Natural killer cell (primary cell): Measurements from ENCODE around the gene CATSPERB. TPM values are rescaled to one million over a fixed set of nuclear protein-coding genes. Genes with fewer than 3 reads are reported as not detected.
"Not testable (repeated sequence)": the region's sequence is repeated elsewhere in the genome, so short reads cannot be mapped to it uniquely, and the experiment has no call there.

ENCODE experiments used
- ATAC-seq, 3 donors: fragments of 150-1000 bp in 2 of 3; fragments of 200-7000 bp in 1 of 3; cut with Tn5 transposase; 1 replicate in 1 of 3; 2 replicates in 2 of 3; pipeline ENCODE4 v1.10.0; 2021; ENCODE audit warnings: mild to moderate bottlenecking in 2 of 3, moderate library complexity in 2 of 3
- DNase-seq, 2 donors: peaks; one replicate each; pipeline versions ENCODE4 v3.0.0 to v3.0.0-alpha.2; 2013 to 2021; ENCODE audit warnings: mixed read lengths in 1 of 2
- H3K27ac ChIP-seq: one replicate; pipeline ENCODE4 v1.5.1; 2013; ENCODE audit warnings: mild to moderate bottlenecking, low read length
- H3K27me3 ChIP-seq: one replicate; pipeline ENCODE4 v1.6.1; 2013; ENCODE audit warnings: low read length; ENCODE audit not compliant: control insufficient read depth, insufficient read depth
- H3K36me3 ChIP-seq: one replicate; pipeline ENCODE4 v1.6.1; 2013; ENCODE audit warnings: low read length; ENCODE audit not compliant: control insufficient read depth, insufficient read depth
- H3K4me1 ChIP-seq: one replicate; pipeline ENCODE4 v1.6.1; 2013; ENCODE audit warnings: low read length; ENCODE audit not compliant: control insufficient read depth, insufficient read depth
- H3K4me3 ChIP-seq: one replicate; pipeline ENCODE4 v1.5.1; 2013; ENCODE audit warnings: low read length
- H3K9me3 ChIP-seq: one replicate; pipeline ENCODE4 v1.6.1; 2013; ENCODE audit warnings: low read length; ENCODE audit not compliant: control insufficient read depth, insufficient read depth
- H3K27ac Mint-ChIP-seq, 2 donors: one replicate each; pipeline ENCODE4 v1.8.0; 2022; ENCODE audit warnings: mild to moderate bottlenecking in 2 of 2, mixed read lengths in 2 of 2, moderate library complexity in 1 of 2
- H3K27me3 Mint-ChIP-seq, 2 donors: one replicate each; pipeline ENCODE4 v1.8.0; 2022; ENCODE audit warnings: low read depth in 2 of 2, mixed read lengths in 2 of 2
- H3K36me3 Mint-ChIP-seq: one replicate; pipeline ENCODE4 v1.8.0; 2022; ENCODE audit warnings: mixed read lengths
- H3K4me1 Mint-ChIP-seq, 2 donors: one replicate each; pipeline ENCODE4 v1.8.0; 2022; ENCODE audit warnings: mixed read lengths in 2 of 2
- H3K4me3 Mint-ChIP-seq: one replicate; pipeline ENCODE4 v1.8.0; 2022; ENCODE audit warnings: mild to moderate bottlenecking, moderate library complexity, mixed read lengths
- H3K9me3 Mint-ChIP-seq, 2 donors: one replicate each; pipeline ENCODE4 v1.8.0; 2022; ENCODE audit warnings: mixed read lengths in 2 of 2
- WGBS: methylation state at CpG from one replicate; pipeline ENCODE4 v1.1.7; 2013; ENCODE audit warnings: missing lambda C conversion rate; ENCODE audit not compliant: insufficient coverage; 5-methylcytosine and 5-hydroxymethylcytosine counted together
- intact Hi-C: fragments of 100-400 bp; cut with micrococcal nuclease; formaldehyde crosslinking; loops from one replicate; pipeline ENCODE4 v1.14.2; 2022
- total RNA-seq, 4 donors: library from RNA; stranded (reverse); fragments of 120-200 nt in 1 of 4; gene quantifications; one replicate each; pipeline versions ENCODE4 v1.2.3 to v1.2.4, GENCODE V29; 2013 to 2022
- TF ChIP-seq, protein P1 (sequence below): fragments of 200-600 bp; IDR thresholded peaks from one replicate; pipeline ENCODE4 v1.8.0; 2022; ENCODE audit warnings: antibody characterized with exemption

Gene CATSPERB
- total RNA-seq, 3 donors from 2014 or later (not counting 1 experiment from before 2014, with no cell fraction given), result 3.1 to 5.8 (median 4.2) TPM

DNA sequence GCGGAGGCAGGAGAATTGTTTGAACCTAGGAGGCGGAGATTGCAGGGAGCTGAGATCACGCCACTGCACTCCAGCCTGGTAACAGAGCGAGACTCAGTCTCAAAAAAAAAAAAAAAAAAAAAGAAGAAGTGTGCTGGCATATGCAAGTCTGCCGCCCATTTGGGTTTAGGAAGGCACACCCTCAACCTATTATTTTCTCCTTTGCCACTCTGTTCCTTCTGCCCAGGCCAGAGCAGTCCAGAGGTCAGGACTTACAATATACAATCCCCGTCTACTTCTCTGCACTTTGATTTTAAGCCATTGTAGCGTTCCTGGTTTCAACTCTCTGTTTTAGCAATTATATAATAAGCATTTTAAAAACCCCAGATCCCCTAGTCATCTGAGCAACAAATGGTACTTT lies 39.8 kb downstream of the CATSPERB start:
- no peaks in the 10 kb centered on the region for H3K4me1 Mint-ChIP-seq
- TF ChIP-seq, protein P1, sequence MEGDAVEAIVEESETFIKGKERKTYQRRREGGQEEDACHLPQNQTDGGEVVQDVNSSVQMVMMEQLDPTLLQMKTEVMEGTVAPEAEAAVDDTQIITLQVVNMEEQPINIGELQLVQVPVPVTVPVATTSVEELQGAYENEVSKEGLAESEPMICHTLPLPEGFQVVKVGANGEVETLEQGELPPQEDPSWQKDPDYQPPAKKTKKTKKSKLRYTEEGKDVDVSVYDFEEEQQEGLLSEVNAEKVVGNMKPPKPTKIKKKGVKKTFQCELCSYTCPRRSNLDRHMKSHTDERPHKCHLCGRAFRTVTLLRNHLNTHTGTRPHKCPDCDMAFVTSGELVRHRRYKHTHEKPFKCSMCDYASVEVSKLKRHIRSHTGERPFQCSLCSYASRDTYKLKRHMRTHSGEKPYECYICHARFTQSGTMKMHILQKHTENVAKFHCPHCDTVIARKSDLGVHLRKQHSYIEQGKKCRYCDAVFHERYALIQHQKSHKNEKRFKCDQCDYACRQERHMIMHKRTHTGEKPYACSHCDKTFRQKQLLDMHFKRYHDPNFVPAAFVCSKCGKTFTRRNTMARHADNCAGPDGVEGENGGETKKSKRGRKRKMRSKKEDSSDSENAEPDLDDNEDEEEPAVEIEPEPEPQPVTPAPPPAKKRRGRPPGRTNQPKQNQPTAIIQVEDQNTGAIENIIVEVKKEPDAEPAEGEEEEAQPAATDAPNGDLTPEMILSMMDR, result no peak
- intact Hi-C loops, result no loop called here
- Histone ChIP-seq H3K9me3 (peaks cover 2% of the 10 kb centered on the region), H3K4me1 (no peaks in the 10 kb centered on the region), H3K36me3 (no peaks in the 10 kb centered on the region), H3K4me3 (no peak overlapping the region), H3K27ac (no peak overlapping the region), H3K27me3 (no peaks in the 10 kb centered on the region)
- DNase-seq (no peak), ATAC-seq (no peak)
- 93% methylated on average over 7 of the region's 7 CpGs for whole genome bisulfite sequencing
- no peaks in the 10 kb centered on the region for H3K36me3 Mint-ChIP-seq
- peaks cover 0 to 6% of the 10 kb centered on the region in 2 donors for H3K9me3 Mint-ChIP-seq
- H3K27me3 Mint-ChIP-seq, result peaks cover 10 to 16% of the 10 kb centered on the region in 2 donors
- H3K27ac Mint-ChIP-seq, result no peak overlapping the region
- no peak overlapping the region for H3K4me3 Mint-ChIP-seq

DNA sequence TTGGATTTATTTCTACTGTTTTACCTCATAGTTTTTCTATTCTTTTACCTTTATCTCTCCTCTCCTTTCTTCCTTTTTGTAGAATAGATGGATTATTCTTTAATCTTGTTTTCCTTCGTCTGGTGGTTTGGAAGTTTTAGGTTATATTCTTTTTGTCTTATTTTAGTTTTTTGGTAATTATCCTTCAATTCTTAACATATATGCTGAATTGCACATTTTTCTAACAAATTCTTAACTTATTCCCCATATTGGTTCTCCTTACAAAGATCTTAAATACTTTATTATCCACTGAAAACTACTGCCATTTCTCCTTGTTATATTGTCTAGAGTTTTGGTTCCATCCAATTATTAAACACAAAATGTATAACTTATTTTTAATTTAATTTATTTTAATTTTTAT lies 42.3 kb downstream of the CATSPERB start:
- Histone ChIP-seq H3K4me1 (no peaks in the 10 kb centered on the region), H3K36me3 (no peaks in the 10 kb centered on the region), H3K9me3 (peaks cover 2% of the 10 kb centered on the region), H3K27me3 (no peaks in the 10 kb centered on the region), H3K4me3 (no peak overlapping the region), H3K27ac (no peak overlapping the region)
- Mint-ChIP-seq H3K27ac (no peak overlapping the region), H3K9me3 (peaks cover 0 to 4% of the 10 kb centered on the region in 2 donors), H3K4me3 (no peak overlapping the region), H3K27me3 (peaks cover 0 to 2% of the 10 kb centered on the region in 2 donors), H3K4me1 (no peaks in the 10 kb centered on the region), H3K36me3 (no peaks in the 10 kb centered on the region)
- intact Hi-C loops, result no loop called here
- TF ChIP-seq, protein P1, result no peak
- no peak for DNase-seq
- no CpG with 5 or more reads among the region's 1 CpG for WGBS
- no peak for ATAC-seq

DNA sequence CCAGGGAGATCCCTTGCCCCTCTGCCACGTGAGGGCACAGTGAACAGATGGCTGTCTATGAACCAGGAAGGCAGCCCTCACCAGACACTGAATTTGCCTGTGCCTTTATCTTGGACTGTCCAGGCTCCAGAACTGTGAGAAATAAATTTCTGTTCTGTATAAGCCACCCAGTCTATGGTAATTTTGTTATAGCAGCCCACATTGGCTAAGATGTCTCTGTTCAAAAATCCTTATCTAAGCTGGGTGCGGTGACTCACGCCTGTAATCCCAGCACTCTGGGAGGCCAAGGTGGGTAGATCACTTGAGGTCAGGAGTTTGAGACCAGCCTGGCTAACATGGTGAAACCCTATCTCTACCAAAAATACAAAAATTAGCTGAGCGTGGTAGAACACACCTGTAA lies 44.5 kb downstream of the CATSPERB start:
- H3K27me3 Mint-ChIP-seq, H3K36me3 Mint-ChIP-seq, ATAC-seq, H3K27ac Mint-ChIP-seq, H3K9me3 ChIP-seq, H3K9me3 Mint-ChIP-seq, H3K4me1 Mint-ChIP-seq, H3K27me3 ChIP-seq, H3K4me3 ChIP-seq, intact Hi-C loops, H3K36me3 ChIP-seq, H3K4me1 ChIP-seq, H3K4me3 Mint-ChIP-seq, DNase-seq, H3K27ac ChIP-seq: not testable (repeated sequence)
- WGBS, result 96% methylated on average over 4 of the region's 4 CpGs

DNA sequence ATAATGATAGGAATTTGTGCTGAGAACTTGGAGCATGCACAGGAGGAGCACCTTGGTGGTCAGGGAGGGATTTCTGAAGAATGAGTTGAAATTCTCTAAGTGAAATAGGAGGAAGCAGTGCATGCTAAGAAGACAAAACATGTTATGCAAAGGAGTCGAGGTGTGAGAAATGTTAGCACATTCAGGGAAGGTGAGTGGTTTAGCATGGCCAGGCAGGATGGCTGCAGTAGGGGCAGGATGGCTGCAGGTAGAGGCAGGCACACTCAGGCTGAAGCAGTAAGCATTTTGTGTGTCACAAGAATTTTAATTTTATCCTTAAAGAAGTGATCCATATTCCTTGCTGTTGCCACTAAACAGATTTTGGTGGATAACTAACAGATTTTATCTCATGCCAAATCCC lies 46.3 kb downstream of the CATSPERB start:
- 63% methylated on average over 1 of the region's 1 CpG for WGBS
- no peaks in the 10 kb centered on the region for H3K4me1 Mint-ChIP-seq
- H3K27me3 Mint-ChIP-seq, result peaks cover 0 to 2% of the 10 kb centered on the region in 2 donors
- Histone ChIP-seq H3K4me3 (no peak overlapping the region), H3K27ac (no peak overlapping the region), H3K9me3 (peaks cover 1% of the 10 kb centered on the region), H3K27me3 (no peaks in the 10 kb centered on the region), H3K36me3 (no peaks in the 10 kb centered on the region), H3K4me1 (no peaks in the 10 kb centered on the region)
- no peaks in the 10 kb centered on the region for H3K36me3 Mint-ChIP-seq
- intact Hi-C loops, result no loop called here
- TF ChIP-seq, protein P1, result no peak
- DNase-seq, result no peak
- no peak for ATAC-seq
- H3K27ac Mint-ChIP-seq, result no peak overlapping the region
- H3K4me3 Mint-ChIP-seq, result no peak overlapping the region
- H3K9me3 Mint-ChIP-seq, result peaks cover 0 to 3% of the 10 kb centered on the region in 2 donors
